Heart right ventricle (tissue), 16 donors: ENCODE measurements around the gene XRCC5. TPM values are rescaled to one million over a fixed set of nuclear protein-coding genes. Genes with fewer than 3 reads are reported as not detected.
A peak's percentile ranks its signal among the peaks of the same experiment; 100 is the strongest.

Experiments used
- ATAC-seq, 8 donors: fragments of 200-7000 bp; cut with Tn5 transposase; one replicate each; pipeline ENCODE4 v1.9.1; 2020; ENCODE audit warnings: mild to moderate bottlenecking in 8 of 8, moderate library complexity in 8 of 8, moderate number of reproducible peaks in 1 of 8
- DNase-seq, 2 donors: peaks; one replicate each; pipeline ENCODE4 v3.0.0-alpha.2; 2020
- H3K27ac ChIP-seq, 10 donors: fragments of 200-600 bp; sonication (generic) in 2 of 10; one replicate each; pipeline versions ENCODE4 v1.5.0 to v1.8.0; 2020 to 2022; ENCODE audit warnings: mild to moderate bottlenecking in 3 of 10
- H3K27me3 ChIP-seq, 7 donors: fragments of 200-600 bp; one replicate each; pipeline ENCODE4 v1.8.0; 2021 to 2022; ENCODE audit warnings: mild to moderate bottlenecking in 2 of 7
- H3K36me3 ChIP-seq, 9 donors: fragments of 200-600 bp; sonication (generic) in 1 of 9; one replicate each; pipeline versions ENCODE4 v1.5.0 to v1.8.0; 2020 to 2022; ENCODE audit warnings: mild to moderate bottlenecking in 2 of 9
- H3K4me1 ChIP-seq, 9 donors: fragments of 200-600 bp; sonication (generic) in 1 of 9; one replicate each; pipeline versions ENCODE4 v1.5.0 to v1.8.0; 2020 to 2022; ENCODE audit warnings: mild to moderate bottlenecking in 4 of 9
- H3K4me3 ChIP-seq, 10 donors: fragments of 200-600 bp; sonication (generic) in 2 of 10; one replicate each; pipeline versions ENCODE4 v1.5.0 to v1.8.0; 2020 to 2022; ENCODE audit warnings: mild to moderate bottlenecking in 7 of 10, moderate library complexity in 2 of 10
- H3K9me3 ChIP-seq, 11 donors: fragments of 200-600 bp in 10 of 11; sonication (generic) in 2 of 11; one replicate each; pipeline versions ENCODE4 v1.5.0 to v1.8.0; 2013 to 2022; ENCODE audit warnings: mild to moderate bottlenecking in 2 of 11, control low read depth in 1 of 11, moderate library complexity in 1 of 11
- WGBS, 2 donors: extraction: QIAGEN DNeasy Blood & Tissue Kit; methylation state at CpG; one replicate each; pipeline ENCODE4 v1.1.7; 2013; ENCODE audit warnings: inconsistent platforms in 1 of 2; 5-methylcytosine and 5-hydroxymethylcytosine counted together
- intact Hi-C, 10 donors: fragments of 100-400 bp; cut with DNase I; formaldehyde crosslinking; loops; one replicate each; pipeline versions ENCODE4 v1.11.1 to v1.14.2; 2022
- long read RNA-seq, 3 donors: library from polyadenylated mRNA; unstranded; transcript quantifications; one replicate each; pipeline ENCODE4 v2.0.0, GENCODE V29; 2020 to 2021
- polyA plus RNA-seq, 2 donors: library from polyadenylated mRNA; stranded (reverse); fragments of 200-250 nt; gene quantifications; one replicate each; pipeline ENCODE4 v1.2.3, GENCODE V29; 2013
- total RNA-seq, 10 donors: library from RNA; stranded (reverse); fragmentation: NEBNext Ultra II Directional in 3 of 10; extraction: Animal tissue kit (Norgen Biotek cat#: 25700) in 3 of 10; gene quantifications; one replicate each; pipeline versions ENCODE4 v1.2.1 to v1.2.4, GENCODE V29; 2021 to 2023
- TF ChIP-seq, protein P1 (sequence below), 9 donors: fragments of 200-600 bp; sonication (generic) in 2 of 9; IDR thresholded peaks; one replicate each; pipeline versions ENCODE4 v1.5.0 to v1.8.0; 2021 to 2022; ENCODE audit warnings: antibody characterized with exemption in 9 of 9, mild to moderate bottlenecking in 5 of 9, moderate library complexity in 1 of 9
- donor health status: Arrhythmogenic right ventricular cardiomyopathy.
- donor health status: ischemic (EF 13 %, LVEDD 7.1; RV severe dilation, severe dysfunction).
- donor health status: healthy with polysubstance abuse.
- donor health status: DM: no; HTN: yes; CAD: no.
- donor health status: DM: no; HTN: no; CAD: no.
- donor health status: ischemic (EF 25% LVEDD 6.9; RV normal size, moderate dysfunction).
- donor health status: ischemic (EF 25% LVEDD 5.7; RV mildly dilated, moderate dysfunction).
- donor health status: healthy.
- donor health status: DM: yes; HTN: yes; CAD: no.
- donor health status: Ischemic cardiomyopathy.
- donor health status: ischemic (EF 35%, LVEDD 5.7; RV mildly dilated, moderate dysfunction).
- donor health status: nonischemic (EF 11% LVEDD 7.7; RV severe dilation, severe dysfunction).
- donor health status: DM: yes; HTN: yes; CAD: no.
- donor health status: PGD.
- donor health status: ischemic (EF 29% LVEDD 5.4; RV normal size, mild dysfunction).
- donor health status: nonischemic (EF 23%, LVEDD 6.1; RV moderate dilation, normal function).

XRCC5 gene
- total RNA-seq: 100 to 1,000 TPM; 112 to 163 (median 137) TPM
- polyA plus RNA-seq: 10 to 100 TPM; 35.6 to 77.5 TPM
- long read RNA-seq, donor 1, transcript XRCC5-201 (21 exons, 3,428 nt): major isoform, 108 of 136 reads
- long read RNA-seq, donor 1, partial matches to known transcripts: 24 of 136 reads
- long read RNA-seq, donor 1, other reads (novel, unspliced or antisense): 4 of 136 reads
- long read RNA-seq, donor 2, transcript XRCC5-201 (21 exons, 3,428 nt): major isoform, 99 of 133 reads
- long read RNA-seq, donor 2, partial matches to known transcripts: 30 of 133 reads
- long read RNA-seq, donor 2, other reads (novel, unspliced or antisense): 4 of 133 reads
- long read RNA-seq, donor 3, transcript XRCC5-201 (21 exons, 3,428 nt): major isoform, 248 of 290 reads
- long read RNA-seq, donor 3, partial matches to known transcripts: 31 of 290 reads
- long read RNA-seq, donor 3, other reads (novel, unspliced or antisense): 9 of 290 reads

GRCh38 chr2:216108967-216109921 is at the start of gene XRCC5:
XRCC5 (plus strand) TSS chr2:216109348; CDS start chr2:216109437, 89 bp downstream.
- TF ChIP-seq, protein P1, sequence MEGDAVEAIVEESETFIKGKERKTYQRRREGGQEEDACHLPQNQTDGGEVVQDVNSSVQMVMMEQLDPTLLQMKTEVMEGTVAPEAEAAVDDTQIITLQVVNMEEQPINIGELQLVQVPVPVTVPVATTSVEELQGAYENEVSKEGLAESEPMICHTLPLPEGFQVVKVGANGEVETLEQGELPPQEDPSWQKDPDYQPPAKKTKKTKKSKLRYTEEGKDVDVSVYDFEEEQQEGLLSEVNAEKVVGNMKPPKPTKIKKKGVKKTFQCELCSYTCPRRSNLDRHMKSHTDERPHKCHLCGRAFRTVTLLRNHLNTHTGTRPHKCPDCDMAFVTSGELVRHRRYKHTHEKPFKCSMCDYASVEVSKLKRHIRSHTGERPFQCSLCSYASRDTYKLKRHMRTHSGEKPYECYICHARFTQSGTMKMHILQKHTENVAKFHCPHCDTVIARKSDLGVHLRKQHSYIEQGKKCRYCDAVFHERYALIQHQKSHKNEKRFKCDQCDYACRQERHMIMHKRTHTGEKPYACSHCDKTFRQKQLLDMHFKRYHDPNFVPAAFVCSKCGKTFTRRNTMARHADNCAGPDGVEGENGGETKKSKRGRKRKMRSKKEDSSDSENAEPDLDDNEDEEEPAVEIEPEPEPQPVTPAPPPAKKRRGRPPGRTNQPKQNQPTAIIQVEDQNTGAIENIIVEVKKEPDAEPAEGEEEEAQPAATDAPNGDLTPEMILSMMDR (IDR thresholded peaks at IDR 0.05): peak in 1 of 9 donors; percentile 14
- ATAC-seq: peak; percentile 95 to 99 (median 96)

GRCh38 chr2:216064014-216064630 is 45.0 kb upstream of the XRCC5 start:
- TF ChIP-seq, protein P1 (IDR thresholded peaks at IDR 0.05): peak in 5 of 9 donors; percentile 6 to 27 (median 10)
- ATAC-seq: no peak
- no peak for DNase-seq
- H3K27me3 ChIP-seq: no peaks in the 10 kb centered on the region
- no peaks in the 10 kb centered on the region for H3K4me1 ChIP-seq
- WGBS, 2 donors: 96 to 97% methylated on average over 2 of the region's 2 CpGs
- no peak overlapping the region for H3K27ac ChIP-seq
- intact Hi-C loops: no loop called here
- H3K36me3 ChIP-seq: peaks cover 0 to 51% (median 0%) of the 10 kb centered on the region in 9 donors
- H3K9me3 ChIP-seq: peaks cover 0 to 4% (median 0%) of the 10 kb centered on the region in 11 donors
- H3K4me3 ChIP-seq: no peak overlapping the region

More at GRCh38 chr2:216108967-216109921, at the start of gene XRCC5:
- H3K27ac ChIP-seq: peak within 1 kb of the TSS; percentile 52 to 98 (median 89)
- H3K4me3 ChIP-seq: peak within 1 kb of the TSS; percentile 66 to 95 (median 84)
- intact Hi-C loops: no loop called here
- peaks cover 3 to 50% (median 35%) of the 10 kb centered on the region in 9 donors for H3K4me1 ChIP-seq
- H3K36me3 ChIP-seq: peaks cover 0 to 40% (median 26%) of the 10 kb centered on the region in 9 donors
- WGBS, 2 donors: 0 to 1% methylated on average over 57 of the region's 57 CpGs
- DNase-seq: peak; percentile 96 to 98
- H3K27me3 ChIP-seq: peaks cover 0 to 3% (median 0%) of the 10 kb centered on the region in 7 donors
- no peaks in the 10 kb centered on the region for H3K9me3 ChIP-seq

- Histone ChIP-seq H3K27ac (no peak overlapping the region), H3K9me3 (peaks cover 0 to under 1% (median 0%) of the 10 kb centered on the region in 11 donors), H3K36me3 (peaks cover 0 to 51% (median 0%) of the 10 kb centered on the region in 9 donors), H3K4me1 (no peaks in the 10 kb centered on the region), H3K4me3 (no peak overlapping the region), H3K27me3 (no peaks in the 10 kb centered on the region)
- intact Hi-C loops: no loop called here
- WGBS, 2 donors: 81 to 90% methylated on average over 1 of the region's 1 CpG
- TF ChIP-seq, protein P1 (IDR thresholded peaks at IDR 0.05): no peak
- ATAC-seq (no peak), DNase-seq (no peak)
Observed at GRCh38 chr2:216064665-216065064, 44.5 kb upstream of the XRCC5 start.
